ENCODE results near the gene LRRC45. TPM values are rescaled to one million over a fixed set of nuclear protein-coding genes. Genes with fewer than 3 reads are reported as not detected.

LRRC45 gene
- total and polyA plus RNA-seq, 2 of the 4 experiments (the other 2 are of a cell fraction): 7.2 to 10.2 TPM

DNA sequence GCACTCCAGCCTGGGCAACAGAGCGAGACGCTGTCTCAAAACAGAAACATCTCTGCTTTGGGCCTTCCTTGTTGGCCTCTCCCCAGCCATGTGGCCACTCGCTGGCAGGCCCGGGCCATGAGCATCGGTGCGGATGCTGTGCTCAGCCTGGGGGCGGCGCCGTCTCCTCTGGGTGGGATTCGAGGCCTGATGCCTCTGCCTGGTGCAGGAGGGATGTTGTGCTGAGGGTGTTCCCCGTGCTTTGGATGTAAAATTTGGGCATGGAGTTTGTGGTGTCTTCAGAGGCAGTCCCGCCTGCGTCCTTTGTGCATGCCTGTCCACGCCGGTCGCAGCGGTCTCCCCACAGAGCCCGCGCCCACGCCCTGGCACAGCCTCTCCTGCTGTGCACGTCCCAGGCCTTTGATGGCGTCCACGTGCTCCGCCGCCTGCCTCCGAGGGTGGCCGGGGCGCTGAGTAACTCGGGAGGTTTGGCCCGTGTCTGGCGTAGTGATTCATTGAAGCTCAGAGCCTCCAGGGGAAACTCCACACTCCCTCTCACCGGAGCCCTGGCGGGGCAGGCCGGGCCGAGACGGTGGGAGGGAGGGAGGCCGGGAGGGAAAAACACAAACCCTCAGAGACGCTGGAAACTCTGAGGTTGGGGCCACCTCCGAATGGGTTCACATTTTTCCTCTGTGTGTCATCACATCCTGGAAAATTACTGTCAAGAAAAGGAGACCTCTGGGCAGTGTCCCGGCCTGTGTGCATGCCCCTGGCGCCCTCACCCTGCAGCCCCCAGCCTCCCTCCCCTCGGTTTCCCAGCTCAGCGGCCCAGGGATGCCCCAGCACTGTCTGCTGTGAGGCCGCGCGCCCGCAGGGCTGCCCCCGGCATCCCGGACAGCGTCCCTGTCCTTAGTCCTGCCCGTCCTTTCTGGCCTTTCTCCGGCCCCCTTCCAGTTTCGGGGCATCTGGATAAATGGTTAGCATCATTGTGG lies 19.4 kb upstream of the LRRC45 start:
- H2BK120ac ChIP-seq (ENCODE audit: low read depth, low read length): peak overlapping the region; percentile 98
- peaks cover 3% of the 10 kb centered on the region; the same call in 1 of the 2 replicates for H4K20me1 ChIP-seq (ENCODE audit: insufficient read depth, low read length)
- no peaks in the 10 kb centered on the region for H3K36me3 ChIP-seq (ENCODE audit: control insufficient read depth, insufficient read depth, low read length)
- CTCF ChIA-PET: interaction anchor here (0.7 to 1.0 kb wide), 4 partner anchors 16 to 325 kb away, joined by 3 to 5 read pairs (median 3); no protein-coding TSS in a partner anchor
- peak overlapping the region; percentile 99 for H2AK5ac ChIP-seq (ENCODE audit: low read depth, low read length)
- POLR2A ChIA-PET (ENCODE audit: unreplicated experiment): no interaction called here
- H4K5ac ChIP-seq (ENCODE audit: low read depth, low read length): peak overlapping the region; percentile 33
- H3K14ac ChIP-seq (replicated peaks; ENCODE audit: low read depth, low read length): peak overlapping the region; percentile 96
- peak overlapping the region; percentile 100 for H2BK15ac ChIP-seq (ENCODE audit: low read depth, low read length)
- H2AK9ac ChIP-seq (replicated peaks; ENCODE audit: low read depth, low read length, poor library complexity): peak overlapping the region; percentile 98
- ATAC-seq (ENCODE audit: low read depth) (peak; percentile 96), DNase-seq (peak; percentile 95)
- H3K9ac ChIP-seq (ENCODE audit: low read depth, low read length): peak overlapping the region; percentile 53; the same call in 1 of the 2 replicates
- peak overlapping the region; percentile 99 for H4K91ac ChIP-seq (ENCODE audit: insufficient read depth, low read depth, low read length)
- peak overlapping the region; percentile 4; the same call in 1 of the 2 replicates for H3K18ac ChIP-seq (ENCODE audit: low read depth, low read length)
- peak overlapping the region; percentile 85 for H3K27ac ChIP-seq (ENCODE audit: insufficient read depth, low read length)
- H3K9me3 ChIP-seq (ENCODE audit: control insufficient read depth, insufficient read depth, low read length): no peaks in the 10 kb centered on the region
- WGBS, 2 experiments (ENCODE audit: extremely low coverage in 2 of 2, insufficient read length in 1 of 2): 39% methylated on average over 18 of the region's 53 CpGs; no CpG with 5 or more reads in 1 of the 2 experiments
- H3K56ac ChIP-seq (ENCODE audit: extremely low read depth, insufficient read depth, low read length): peak overlapping the region; percentile 47; the same call in 1 of the 2 replicates
- H2BK20ac ChIP-seq (ENCODE audit: low read depth, low read length): peak overlapping the region; percentile 97
- no peak overlapping the region for H3K4me3 ChIP-seq (ENCODE audit: insufficient read depth, low read depth, low read length)
- peaks cover 27% of the 10 kb centered on the region for H3K4me1 ChIP-seq (ENCODE audit: control insufficient read depth, insufficient read depth, low read length)
- dilution Hi-C loops (cut with HindIII; ENCODE audit: low sequenced_read_pairs, unreplicated experiment) (no loop called here), in situ Hi-C loops (cut with MboI; ENCODE audit: low sequenced_read_pairs) (no loop called here), intact Hi-C loops (cut with micrococcal nuclease) (no loop called here)
- H2BK5ac ChIP-seq (ENCODE audit: low read depth, low read length, poor library complexity, severe bottlenecking): peak overlapping the region; percentile 95
- H3K23ac ChIP-seq (ENCODE audit: low read depth, low read length): peak overlapping the region; percentile 93
- H2AFZ ChIP-seq (replicated peaks; ENCODE audit: low read length, poor library complexity): peak overlapping the region; percentile 88
- H3K4me2 ChIP-seq (ENCODE audit: low read depth, low read length): peak overlapping the region; percentile 2; the same call in 1 of the 2 replicates
- no peaks in the 10 kb centered on the region for H3K27me3 ChIP-seq (ENCODE audit: control insufficient read depth, insufficient read depth, low read length)
- no TSS peak for BruUV-seq (replicated peaks)
- peak overlapping the region; percentile 91 to 97 for H4K8ac ChIP-seq (ENCODE audit: low read depth in 2 of 2, low read length in 2 of 2)
- H3K9me1 ChIP-seq (ENCODE audit: insufficient read depth, low read length): peaks cover 18% of the 10 kb centered on the region
- peak overlapping the region; percentile 97 for H3K4ac ChIP-seq (ENCODE audit: low read depth, low read length)
- peaks cover 11 to 36% of the 10 kb centered on the region in 2 experiments; a peak in 3 of 4 replicates for H3K79me1 ChIP-seq (ENCODE audit: low read depth in 1 of 2, low read length in 2 of 2)
- TF ChIP-seq NFE2L2 (IDR thresholded peaks at IDR 0.05; ENCODE audit: low read depth, low read length): no peak
- TF ChIP-seq, protein P1, sequence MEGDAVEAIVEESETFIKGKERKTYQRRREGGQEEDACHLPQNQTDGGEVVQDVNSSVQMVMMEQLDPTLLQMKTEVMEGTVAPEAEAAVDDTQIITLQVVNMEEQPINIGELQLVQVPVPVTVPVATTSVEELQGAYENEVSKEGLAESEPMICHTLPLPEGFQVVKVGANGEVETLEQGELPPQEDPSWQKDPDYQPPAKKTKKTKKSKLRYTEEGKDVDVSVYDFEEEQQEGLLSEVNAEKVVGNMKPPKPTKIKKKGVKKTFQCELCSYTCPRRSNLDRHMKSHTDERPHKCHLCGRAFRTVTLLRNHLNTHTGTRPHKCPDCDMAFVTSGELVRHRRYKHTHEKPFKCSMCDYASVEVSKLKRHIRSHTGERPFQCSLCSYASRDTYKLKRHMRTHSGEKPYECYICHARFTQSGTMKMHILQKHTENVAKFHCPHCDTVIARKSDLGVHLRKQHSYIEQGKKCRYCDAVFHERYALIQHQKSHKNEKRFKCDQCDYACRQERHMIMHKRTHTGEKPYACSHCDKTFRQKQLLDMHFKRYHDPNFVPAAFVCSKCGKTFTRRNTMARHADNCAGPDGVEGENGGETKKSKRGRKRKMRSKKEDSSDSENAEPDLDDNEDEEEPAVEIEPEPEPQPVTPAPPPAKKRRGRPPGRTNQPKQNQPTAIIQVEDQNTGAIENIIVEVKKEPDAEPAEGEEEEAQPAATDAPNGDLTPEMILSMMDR (conservative IDR thresholded peaks at IDR 0.05; ENCODE audit: low read depth, low read length): no peak
- peak; percentile 71 for TF ChIP-seq FOS (IDR thresholded peaks at IDR 0.05; ENCODE audit: low read depth, low read length)
- TF ChIP-seq SMC3 (IDR thresholded peaks at IDR 0.05; ENCODE audit: low read depth, low read length): no peak
- TF ChIP-seq RFX5 (IDR thresholded peaks at IDR 0.05; ENCODE audit: low read depth, low read length): no peak
- TF ChIP-seq, protein P2, sequence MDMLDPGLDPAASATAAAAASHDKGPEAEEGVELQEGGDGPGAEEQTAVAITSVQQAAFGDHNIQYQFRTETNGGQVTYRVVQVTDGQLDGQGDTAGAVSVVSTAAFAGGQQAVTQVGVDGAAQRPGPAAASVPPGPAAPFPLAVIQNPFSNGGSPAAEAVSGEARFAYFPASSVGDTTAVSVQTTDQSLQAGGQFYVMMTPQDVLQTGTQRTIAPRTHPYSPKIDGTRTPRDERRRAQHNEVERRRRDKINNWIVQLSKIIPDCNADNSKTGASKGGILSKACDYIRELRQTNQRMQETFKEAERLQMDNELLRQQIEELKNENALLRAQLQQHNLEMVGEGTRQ (IDR thresholded peaks at IDR 0.05; ENCODE audit: low read depth, low read length): peak; percentile 84
- TF ChIP-seq, protein P3, sequence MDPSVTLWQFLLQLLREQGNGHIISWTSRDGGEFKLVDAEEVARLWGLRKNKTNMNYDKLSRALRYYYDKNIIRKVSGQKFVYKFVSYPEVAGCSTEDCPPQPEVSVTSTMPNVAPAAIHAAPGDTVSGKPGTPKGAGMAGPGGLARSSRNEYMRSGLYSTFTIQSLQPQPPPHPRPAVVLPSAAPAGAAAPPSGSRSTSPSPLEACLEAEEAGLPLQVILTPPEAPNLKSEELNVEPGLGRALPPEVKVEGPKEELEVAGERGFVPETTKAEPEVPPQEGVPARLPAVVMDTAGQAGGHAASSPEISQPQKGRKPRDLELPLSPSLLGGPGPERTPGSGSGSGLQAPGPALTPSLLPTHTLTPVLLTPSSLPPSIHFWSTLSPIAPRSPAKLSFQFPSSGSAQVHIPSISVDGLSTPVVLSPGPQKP (IDR thresholded peaks at IDR 0.05; ENCODE audit: borderline replicate concordance, low read depth, low read length): no peak
- peak; percentile 98 for TF ChIP-seq BHLHE40 (IDR thresholded peaks at IDR 0.05; ENCODE audit: low read depth, low read length)
- peak; percentile 97 for TF ChIP-seq MAZ (IDR thresholded peaks at IDR 0.05; ENCODE audit: borderline replicate concordance, low read depth, low read length)
- TF ChIP-seq CHD1 (IDR thresholded peaks at IDR 0.05; ENCODE audit: low read depth, low read length): no peak
- TF ChIP-seq MAFK (IDR thresholded peaks at IDR 0.05; ENCODE audit: low read depth, low read length): no peak
- no peak for TF ChIP-seq POLR2A (IDR thresholded peaks at IDR 0.05; ENCODE audit: low read depth, low read length)
- no peak for TF ChIP-seq CEBPB (IDR thresholded peaks at IDR 0.05; ENCODE audit: low read depth, low read length)

All from IMR-90 (cell line).